ENCODE data around the gene NDUFC2. TPM values are rescaled to one million over a fixed set of nuclear protein-coding genes. Genes with fewer than 3 reads are reported as not detected.
A peak's percentile ranks its signal among the peaks of the same experiment; 100 is the strongest.
"Not testable (repeated sequence)": the region's sequence is repeated elsewhere in the genome, so short reads cannot be mapped to it uniquely, and the experiment has no call there.

Gene NDUFC2
- total RNA-seq, 1 experiment from 2014 or later = 258 TPM

- no peak overlapping the region for H3K4me3 ChIP-seq (ENCODE audit: insufficient read depth, low read depth, low read length)
- H3K36me3 ChIP-seq (replicated peaks; ENCODE audit: control insufficient read depth, insufficient read depth, low read length) = no peaks in the 10 kb centered on the region
- DNase-seq = no peak
- no peaks in the 10 kb centered on the region for H3K27me3 ChIP-seq (ENCODE audit: control insufficient read depth, insufficient read depth, low read length)
Measured at GRCh38 chr11:78085972-78086371, 6.3 kb upstream of the NDUFC2 start.

GRCh38 chr11:78084506-78084905, 4.8 kb upstream of the NDUFC2 start:
- not testable (repeated sequence) for H3K36me3 ChIP-seq (replicated peaks; ENCODE audit: control insufficient read depth, insufficient read depth, low read length); DNase-seq; H3K27me3 ChIP-seq (ENCODE audit: control insufficient read depth, insufficient read depth, low read length); H3K4me3 ChIP-seq (ENCODE audit: insufficient read depth, low read depth, low read length)

- no peak for DNase-seq
- H3K27me3 ChIP-seq (ENCODE audit: control insufficient read depth, insufficient read depth, low read length) = no peaks in the 10 kb centered on the region
- no peaks in the 10 kb centered on the region for H3K36me3 ChIP-seq (replicated peaks; ENCODE audit: control insufficient read depth, insufficient read depth, low read length)
- no peak overlapping the region for H3K4me3 ChIP-seq (ENCODE audit: insufficient read depth, low read depth, low read length)
Measured at GRCh38 chr11:78083021-78083420, 3.4 kb upstream of the NDUFC2 start.

GRCh38 chr11:78082146-78082545, 2.5 kb upstream of the NDUFC2 start:
- H3K27me3 ChIP-seq (ENCODE audit: control insufficient read depth, insufficient read depth, low read length) = no peaks in the 10 kb centered on the region
- no peaks in the 10 kb centered on the region for H3K36me3 ChIP-seq (replicated peaks; ENCODE audit: control insufficient read depth, insufficient read depth, low read length)
- H3K4me3 ChIP-seq (ENCODE audit: insufficient read depth, low read depth, low read length) = no peak overlapping the region
- no peak for DNase-seq

- no peak overlapping the region for H3K4me3 ChIP-seq (ENCODE audit: insufficient read depth, low read depth, low read length)
- H3K27me3 ChIP-seq (ENCODE audit: control insufficient read depth, insufficient read depth, low read length) = no peaks in the 10 kb centered on the region
- DNase-seq = no peak
- H3K36me3 ChIP-seq (replicated peaks; ENCODE audit: control insufficient read depth, insufficient read depth, low read length) = no peaks in the 10 kb centered on the region
Measured at GRCh38 chr11:78081583-78081982, 1.9 kb upstream of the NDUFC2 start.

- no peaks in the 10 kb centered on the region; the same call in 1 of the 2 replicates for H3K36me3 ChIP-seq (replicated peaks; ENCODE audit: control insufficient read depth, insufficient read depth, low read length)
- DNase-seq = no peak
- H3K4me3 ChIP-seq (ENCODE audit: insufficient read depth, low read depth, low read length) = no peak overlapping the region
- H3K27me3 ChIP-seq (ENCODE audit: control insufficient read depth, insufficient read depth, low read length) = no peaks in the 10 kb centered on the region
Measured at GRCh38 chr11:78080818-78081495, 1.3 kb upstream of the NDUFC2 start.

GRCh38 chr11:78080084-78080817, 589 bp upstream of the NDUFC2 start:
- H3K27me3 ChIP-seq (ENCODE audit: control insufficient read depth, insufficient read depth, low read length) = no peaks in the 10 kb centered on the region
- H3K4me3 ChIP-seq (ENCODE audit: insufficient read depth, low read depth, low read length) = peak overlapping the region; percentile 84
- no peaks in the 10 kb centered on the region; the same call in 1 of the 2 replicates for H3K36me3 ChIP-seq (replicated peaks; ENCODE audit: control insufficient read depth, insufficient read depth, low read length)
- no peak for DNase-seq

- H3K27me3 ChIP-seq (ENCODE audit: control insufficient read depth, insufficient read depth, low read length) = no peaks in the 10 kb centered on the region
- DNase-seq = no peak
- H3K4me3 ChIP-seq (ENCODE audit: insufficient read depth, low read depth, low read length) = peak overlapping the region; percentile 84
- no peaks in the 10 kb centered on the region; the same call in 1 of the 2 replicates for H3K36me3 ChIP-seq (replicated peaks; ENCODE audit: control insufficient read depth, insufficient read depth, low read length)
Measured at GRCh38 chr11:78078218-78079167, 1.2 kb downstream of the NDUFC2 start.

GRCh38 chr11:78077592-78077991, 2.1 kb downstream of the NDUFC2 start:
- not testable (repeated sequence) for H3K27me3 ChIP-seq (ENCODE audit: control insufficient read depth, insufficient read depth, low read length)

GRCh38 chr11:78076733-78077403, 2.8 kb downstream of the NDUFC2 start:
- DNase-seq = no peak
- Histone ChIP-seq H3K27me3 (ENCODE audit: control insufficient read depth, insufficient read depth, low read length) (no peaks in the 10 kb centered on the region), H3K36me3 (replicated peaks; ENCODE audit: control insufficient read depth, insufficient read depth, low read length) (peaks cover 2% of the 10 kb centered on the region), H3K4me3 (ENCODE audit: insufficient read depth, low read depth, low read length) (no peak overlapping the region)

More at GRCh38 chr11:78077592-78077991, 2.1 kb downstream of the NDUFC2 start:
- not testable (repeated sequence) for H3K4me3 ChIP-seq (ENCODE audit: insufficient read depth, low read depth, low read length); H3K36me3 ChIP-seq (replicated peaks; ENCODE audit: control insufficient read depth, insufficient read depth, low read length); DNase-seq

- H3K4me3 ChIP-seq (ENCODE audit: insufficient read depth, low read depth, low read length) = no peak overlapping the region
- H3K36me3 ChIP-seq (replicated peaks; ENCODE audit: control insufficient read depth, insufficient read depth, low read length) = peaks cover 9% of the 10 kb centered on the region
- no peak for DNase-seq
- no peaks in the 10 kb centered on the region for H3K27me3 ChIP-seq (ENCODE audit: control insufficient read depth, insufficient read depth, low read length)
Measured at GRCh38 chr11:78074756-78075155, 4.9 kb downstream of the NDUFC2 start.

- no peak for DNase-seq
- Histone ChIP-seq H3K36me3 (replicated peaks; ENCODE audit: control insufficient read depth, insufficient read depth, low read length) (peaks cover 9% of the 10 kb centered on the region), H3K27me3 (ENCODE audit: control insufficient read depth, insufficient read depth, low read length) (no peaks in the 10 kb centered on the region), H3K4me3 (ENCODE audit: insufficient read depth, low read depth, low read length) (no peak overlapping the region)
Measured at GRCh38 chr11:78072455-78072854, 7.2 kb downstream of the NDUFC2 start.

- Histone ChIP-seq H3K4me3 (ENCODE audit: insufficient read depth, low read depth, low read length) (no peak overlapping the region), H3K27me3 (ENCODE audit: control insufficient read depth, insufficient read depth, low read length) (no peaks in the 10 kb centered on the region), H3K36me3 (replicated peaks; ENCODE audit: control insufficient read depth, insufficient read depth, low read length) (peaks cover 9% of the 10 kb centered on the region)
- DNase-seq = no peak
Measured at GRCh38 chr11:78071717-78072116, 7.9 kb downstream of the NDUFC2 start.

GRCh38 chr11:78070621-78071020, 9.0 kb downstream of the NDUFC2 start:
- DNase-seq = no peak
- Histone ChIP-seq H3K36me3 (replicated peaks; ENCODE audit: control insufficient read depth, insufficient read depth, low read length) (peaks cover 9% of the 10 kb centered on the region), H3K4me3 (ENCODE audit: insufficient read depth, low read depth, low read length) (no peak overlapping the region), H3K27me3 (ENCODE audit: control insufficient read depth, insufficient read depth, low read length) (no peaks in the 10 kb centered on the region)

Measured in H7 (cell line).